D341Med (cell line): ENCODE results near the gene MEGF6.
A peak's percentile ranks its signal among the peaks of the same experiment; 100 is the strongest.

Experiments used
- DNase-seq: peaks from one replicate; pipeline ENCODE4 v3.0.0; 2012; ENCODE audit warnings: low spot score

Gene MEGF6

GRCh38 chr1:3485016-3485415, 126.3 kb downstream of the MEGF6 start:
- no peak for DNase-seq

- peak; percentile 85 for DNase-seq
Observed at GRCh38 chr1:3483801-3484444, 127.4 kb downstream of the MEGF6 start.

DNA sequence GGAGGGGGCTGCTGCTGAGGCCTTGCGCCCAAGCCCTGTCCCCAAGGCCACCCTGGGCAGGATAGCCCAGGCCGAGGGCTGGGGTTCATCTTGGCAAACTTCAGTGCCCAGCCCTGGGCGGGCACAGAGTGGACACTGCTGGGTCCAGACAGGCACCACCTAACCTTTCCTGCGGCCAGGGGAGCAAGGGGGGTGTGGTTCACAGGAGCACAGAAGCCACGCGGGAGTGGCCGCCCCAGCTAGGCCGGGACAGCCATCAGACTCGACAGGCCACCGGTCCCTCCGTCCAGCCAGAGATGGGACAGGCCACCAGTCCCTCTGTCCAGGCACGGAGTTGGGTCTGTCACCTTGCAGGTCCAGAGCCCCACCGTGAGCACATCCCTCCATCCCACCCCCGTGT, 127.9 kb downstream of the MEGF6 start:
- no peak for DNase-seq

DNA sequence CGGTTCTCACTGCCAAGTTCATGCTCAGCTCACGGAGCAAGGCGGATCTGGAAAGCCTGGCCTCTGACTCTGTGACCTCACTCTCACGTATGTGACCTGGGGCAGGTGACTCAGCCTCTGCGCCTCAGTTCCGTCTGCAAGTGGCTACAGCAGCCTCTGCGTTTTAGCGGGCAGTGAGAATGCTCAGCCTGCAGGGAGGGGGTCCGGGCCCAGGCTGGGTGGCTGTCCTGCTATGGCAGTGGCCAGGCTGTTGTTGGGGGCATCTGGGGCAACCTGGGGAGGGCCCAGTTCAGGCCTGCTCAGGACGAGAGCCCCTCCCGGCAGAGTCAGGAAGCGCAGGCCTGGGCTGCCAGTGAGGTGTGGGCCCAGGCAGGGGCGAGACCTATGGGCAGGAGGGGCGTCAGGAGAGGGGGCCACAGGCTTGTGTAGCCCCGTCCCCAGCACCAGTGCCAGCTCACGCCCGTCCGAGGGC, 128.9 kb downstream of the MEGF6 start:
- peak; percentile 56 for DNase-seq

DNA sequence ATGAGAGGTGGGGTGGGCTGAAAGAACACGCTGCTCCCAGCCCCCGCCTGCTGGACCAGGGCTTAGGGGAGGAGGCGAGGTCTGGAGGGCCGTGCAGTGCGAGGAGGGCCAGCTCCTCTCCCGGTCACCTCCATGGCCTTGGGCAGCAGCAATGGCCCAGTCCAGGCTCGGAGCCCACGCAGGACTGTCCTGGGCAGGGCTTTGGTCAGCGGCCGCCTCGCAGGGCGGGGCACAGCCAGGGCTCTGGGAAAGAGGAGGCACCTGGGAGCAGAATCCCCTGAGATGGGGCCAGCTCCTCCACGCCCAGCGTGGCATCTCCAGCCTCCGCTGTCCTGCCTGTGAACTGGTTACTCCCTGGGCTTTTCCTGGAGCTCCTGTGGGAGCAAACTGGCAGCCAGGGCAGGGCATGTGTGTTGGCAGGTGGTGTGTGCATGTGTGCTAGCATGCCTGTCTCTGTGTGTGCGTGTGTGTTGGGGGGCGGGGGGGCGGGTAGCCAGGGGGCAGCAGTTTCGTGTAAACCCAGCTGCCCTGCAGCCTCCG, 129.4 kb downstream of the MEGF6 start:
- no peak for DNase-seq

DNA sequence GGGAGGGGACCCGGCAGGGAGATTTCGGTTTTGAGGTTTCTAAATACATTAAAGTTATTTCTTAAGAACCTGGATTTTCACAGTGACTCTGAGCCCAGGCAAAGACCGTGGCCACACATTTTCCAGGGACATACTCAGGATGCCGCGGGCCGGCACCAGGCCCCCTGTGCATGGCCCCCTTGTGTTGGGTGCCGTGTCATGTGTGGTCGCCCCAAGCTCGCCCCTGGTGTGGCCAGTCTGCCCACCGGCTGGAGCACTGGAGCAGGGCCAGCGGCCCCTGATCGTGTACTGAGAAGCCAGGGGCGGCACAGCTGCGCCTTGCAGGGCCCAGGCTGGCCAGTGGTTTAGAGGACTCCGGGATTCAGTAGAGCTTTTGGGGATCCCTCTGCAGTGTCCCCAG, 130.3 kb downstream of the MEGF6 start:
- no peak for DNase-seq

DNA sequence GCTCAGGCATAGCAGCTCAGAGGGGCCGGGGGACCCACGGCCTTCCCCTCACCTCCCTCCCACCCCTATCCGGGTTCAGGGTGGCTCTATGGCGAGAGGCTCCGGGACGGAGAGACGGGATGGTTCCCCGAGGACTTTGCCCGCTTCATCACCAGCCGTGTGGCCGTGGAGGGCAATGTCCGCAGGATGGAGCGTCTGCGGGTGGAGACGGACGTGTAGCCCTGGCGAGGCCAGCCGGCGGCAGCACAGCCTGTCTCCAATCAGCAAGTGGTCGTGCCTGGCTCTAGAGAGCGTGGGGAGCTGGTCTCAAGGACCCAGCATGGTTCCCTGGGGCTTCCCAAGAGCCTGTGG, 131.0 kb downstream of the MEGF6 start:
- no peak for DNase-seq

DNA sequence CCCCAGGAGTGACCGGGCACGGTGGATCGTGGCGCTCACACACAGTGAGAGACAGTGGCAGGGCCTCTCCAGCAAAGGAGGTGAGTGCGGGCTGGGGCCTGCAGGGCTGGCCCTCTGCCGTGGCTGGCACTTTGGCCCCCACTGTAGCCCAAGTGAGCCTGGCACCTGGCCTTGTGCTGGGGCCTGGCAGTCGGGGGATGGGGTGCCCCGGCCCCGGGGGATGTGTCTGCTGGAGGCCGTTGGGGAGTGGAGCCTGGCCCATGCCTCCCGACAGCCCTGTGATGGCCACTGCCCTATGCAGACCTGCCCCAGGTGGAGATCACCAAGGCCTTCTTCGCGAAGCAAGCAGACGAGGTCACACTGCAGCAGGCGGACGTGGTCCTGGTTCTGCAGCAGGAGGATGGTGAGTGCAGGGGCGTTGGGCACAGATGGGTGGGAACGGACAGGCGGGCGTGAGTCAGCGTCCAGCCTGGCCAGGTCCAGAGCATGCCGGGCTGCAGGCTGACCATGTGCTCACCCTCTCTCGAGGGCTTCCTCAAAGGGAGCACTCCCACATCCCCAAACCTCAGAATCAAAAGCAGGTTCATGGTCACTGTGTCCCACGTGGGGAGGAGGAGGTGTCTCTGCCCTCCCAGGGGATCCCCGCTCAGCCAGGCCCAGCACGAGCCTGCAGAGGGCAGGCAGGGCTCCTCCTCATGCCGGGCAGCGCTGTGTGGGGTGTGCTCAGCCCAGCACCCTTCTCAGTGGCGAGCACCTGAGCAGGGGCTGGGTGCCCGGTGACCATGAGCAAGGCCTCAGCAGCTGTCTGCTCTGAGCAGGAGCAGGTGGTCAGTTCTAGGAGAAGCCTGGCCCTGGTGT, 131.6 kb downstream of the MEGF6 start:
- DNase-seq, result no peak

DNA sequence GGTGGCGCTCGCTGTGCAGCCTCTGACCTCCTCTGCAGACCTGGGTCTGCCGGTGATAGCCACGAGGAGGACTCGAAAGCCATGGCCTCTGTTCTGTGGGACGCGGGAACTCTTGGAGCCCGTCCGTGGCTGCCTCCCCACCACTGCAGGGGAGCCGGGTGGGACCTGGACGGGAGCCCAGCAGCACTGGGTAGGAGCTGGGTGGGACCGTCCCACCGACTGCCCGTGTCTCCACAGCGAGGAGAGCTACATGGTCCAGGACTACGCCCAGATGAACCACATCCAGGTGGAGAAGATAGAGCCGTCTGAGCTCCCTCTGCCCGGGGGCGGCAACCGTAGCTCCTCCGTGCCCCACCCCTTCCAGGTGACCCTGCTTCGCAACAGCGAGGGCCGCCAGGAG, 133.1 kb downstream of the MEGF6 start:
- no peak for DNase-seq

DNA sequence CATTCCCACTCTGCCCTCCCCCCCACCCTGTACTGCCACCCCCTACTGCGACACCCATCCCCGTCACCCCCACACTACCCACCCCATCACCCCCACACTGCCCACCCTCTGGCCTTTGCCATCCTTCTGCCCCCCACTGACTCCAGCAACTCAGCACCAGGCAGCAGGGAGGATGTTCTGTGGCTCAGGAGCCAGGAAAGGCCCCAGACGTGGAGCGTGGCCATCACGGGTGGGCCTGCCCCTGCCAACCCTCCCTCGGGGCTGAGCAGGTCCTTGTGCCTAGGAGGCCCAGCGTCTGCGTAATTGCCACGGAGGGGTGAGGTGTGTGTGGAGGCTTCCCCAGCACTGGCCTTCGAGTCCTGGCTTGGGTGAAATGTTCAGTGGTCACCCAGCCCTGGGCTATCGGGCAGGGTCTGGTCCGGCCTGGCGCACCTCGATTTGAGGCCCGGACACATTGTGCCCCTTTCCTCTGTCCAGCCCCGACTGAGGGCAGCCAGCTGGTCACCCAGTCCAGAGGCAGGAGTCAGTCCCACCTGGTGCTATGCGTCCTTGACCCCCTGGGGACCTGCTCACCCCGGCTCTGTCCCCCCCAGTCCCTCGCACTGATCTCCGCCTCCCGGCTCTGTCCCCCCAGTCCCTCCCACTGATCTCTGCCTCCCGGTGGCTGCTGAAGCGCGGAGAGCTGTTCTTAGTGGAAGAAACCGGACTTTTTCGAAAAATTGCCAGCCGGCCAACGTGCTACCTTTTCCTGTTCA, 133.9 kb downstream of the MEGF6 start:
- DNase-seq, result peak; percentile 58

GRCh38 chr1:3476666-3477065, 134.6 kb downstream of the MEGF6 start:
- no peak for DNase-seq

- DNase-seq, result no peak
Observed at GRCh38 chr1:3475839-3476573, 135.3 kb downstream of the MEGF6 start.

DNA sequence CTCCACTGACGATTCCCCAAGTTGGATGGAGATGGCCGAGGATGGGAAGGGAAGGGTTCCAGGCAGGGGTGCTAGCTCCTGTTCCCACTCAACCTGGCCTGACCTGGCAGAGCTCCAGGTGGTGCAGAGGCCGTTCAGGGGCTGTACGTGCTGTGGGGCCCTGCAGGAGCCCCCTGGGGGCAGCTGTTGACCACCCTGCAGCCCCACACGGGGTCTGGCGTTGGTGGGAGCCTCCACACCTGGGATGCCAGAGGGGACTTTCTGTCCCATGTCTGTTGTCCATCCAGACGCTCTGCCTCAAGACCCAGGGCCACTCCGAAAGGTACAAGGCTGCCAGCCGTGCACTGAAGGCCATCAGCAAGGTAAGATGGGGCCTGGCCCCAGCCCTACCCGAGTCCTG, 136.9 kb downstream of the MEGF6 start:
- DNase-seq, result no peak

- DNase-seq, result no peak
Observed at GRCh38 chr1:3474016-3474415, 137.3 kb downstream of the MEGF6 start.

DNA sequence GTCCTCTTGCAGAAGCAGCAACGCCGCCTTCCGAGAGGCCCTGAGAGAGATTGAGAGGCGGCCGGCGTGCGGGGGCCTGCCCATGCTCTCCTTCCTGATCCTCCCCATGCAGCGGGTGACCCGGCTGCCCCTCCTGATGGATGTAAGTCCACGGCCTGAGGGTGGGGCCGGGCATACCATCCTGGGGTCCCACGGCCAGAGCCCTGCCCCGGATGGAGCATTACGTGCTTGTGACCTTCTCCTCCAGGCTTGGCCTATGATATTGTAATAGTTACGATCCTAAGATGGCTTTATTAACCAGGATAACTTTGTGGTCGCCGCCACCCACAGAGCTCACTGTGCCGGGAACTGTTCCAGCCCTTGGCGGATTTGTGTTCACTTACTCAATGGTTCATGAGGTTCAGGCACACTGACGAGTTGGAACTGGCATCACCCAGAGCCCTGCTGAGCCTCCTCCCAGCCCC, 137.9 kb downstream of the MEGF6 start:
- DNase-seq, result no peak

GRCh38 chr1:3472906-3473305, 138.4 kb downstream of the MEGF6 start:
- no peak for DNase-seq

- no peak for DNase-seq
Observed at GRCh38 chr1:3472088-3472850, 139.0 kb downstream of the MEGF6 start.

DNA sequence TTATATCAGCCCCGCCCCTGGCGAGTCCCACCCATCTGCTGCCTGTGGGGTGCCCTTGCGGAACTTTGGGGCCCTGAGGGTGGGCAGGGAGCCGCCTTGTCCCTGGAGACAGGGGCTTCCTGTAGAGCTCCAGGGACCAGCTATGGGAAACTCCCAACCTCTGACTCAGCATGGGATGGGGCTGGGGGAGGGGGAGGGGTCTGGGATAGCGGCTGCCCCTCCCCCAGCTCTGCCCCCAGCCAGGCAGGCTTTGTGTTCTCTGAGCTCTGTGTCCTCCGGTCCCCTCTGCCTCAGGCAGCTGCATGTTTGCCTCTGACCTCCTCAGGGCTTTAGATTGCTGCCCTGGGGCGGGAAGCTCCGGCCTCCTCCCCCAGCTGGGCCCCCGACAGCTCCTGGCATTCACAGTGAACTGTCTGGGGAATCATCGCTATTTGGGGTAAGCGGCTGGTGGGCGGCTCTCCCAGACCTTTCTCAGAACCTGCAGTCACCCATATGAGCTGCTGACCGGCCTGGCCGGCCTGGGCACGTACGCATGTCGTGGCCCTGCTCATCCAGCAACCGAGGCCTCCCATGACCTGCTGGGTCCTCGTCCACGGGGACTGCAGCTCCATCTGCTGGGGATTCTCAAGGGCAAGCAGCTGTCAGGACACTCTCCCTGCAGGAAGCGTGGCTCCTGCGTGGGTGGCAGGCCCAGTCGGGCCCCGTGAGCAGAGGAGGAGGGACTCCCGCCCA, 139.8 kb downstream of the MEGF6 start:
- DNase-seq, result no peak

DNA sequence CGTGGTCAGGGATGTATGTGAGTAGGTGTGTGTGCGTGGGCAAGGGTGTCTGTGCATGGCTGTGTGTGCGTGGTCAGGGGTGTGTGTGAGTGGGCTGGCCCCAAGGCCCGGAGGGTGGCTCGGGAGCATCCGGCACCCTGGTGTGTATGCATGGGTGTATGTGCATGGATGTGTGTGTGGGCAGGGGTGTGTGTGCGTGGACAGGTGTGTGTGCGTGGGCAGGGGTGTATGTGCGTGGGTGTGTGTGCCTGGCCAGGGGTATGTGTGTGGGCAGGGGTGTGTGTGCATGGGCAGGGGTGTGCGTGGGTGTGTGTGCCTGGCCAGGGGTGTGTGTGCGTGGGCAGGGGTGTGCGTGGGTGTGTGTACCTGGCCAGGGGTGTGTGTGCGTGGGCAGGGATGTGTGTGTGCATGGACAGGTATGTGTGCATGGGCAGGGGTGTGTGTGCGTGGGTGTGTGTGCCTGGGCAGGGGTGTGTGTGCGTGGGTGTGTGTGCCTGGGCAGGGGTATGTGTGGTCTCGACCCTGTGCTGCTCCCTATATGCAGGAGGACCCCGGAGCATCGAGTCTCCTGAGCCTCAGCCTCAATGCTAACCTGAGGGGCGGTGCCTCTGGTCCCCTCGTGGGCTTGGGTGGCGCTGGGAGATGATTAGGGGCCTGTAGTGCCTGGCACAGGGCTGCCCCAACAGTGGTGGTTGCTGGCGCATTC, 140.5 kb downstream of the MEGF6 start:
- DNase-seq, result no peak
